Caco-2 (cell line): ENCODE results near the gene UBE2U. TPM values are rescaled to one million over a fixed set of nuclear protein-coding genes. Genes with fewer than 3 reads are reported as not detected.

Source experiments
- BruUV-seq: library from RNA; stranded (reverse); fragments of 400-500 nt; replicated peaks from 2 replicates; lab custom pipeline; 2021; lab: Mats Ljungman, UMichigan
- CTCF ChIA-PET: fragments of 300-600 bp; sonication (Branson Sonifier 250); formaldehyde crosslinking; loops from one replicate; lab custom pipeline; 2022; ENCODE audit warnings: antibody characterized with exemption; lab: Charles Lee
- POLR2A ChIA-PET: fragments of 300-600 bp; sonication (Branson Sonifier 250); formaldehyde crosslinking; loops from one replicate; lab custom pipeline; 2022; ENCODE audit warnings: antibody characterized with exemption; lab: Charles Lee
- DNase-seq, 2 experiments: peaks; one replicate each; pipeline versions ENCODE4 v3.0.0 to v3.0.0-alpha.2; 2020 to 2022
- H3K27me3 ChIP-seq: replicated peaks from 2 replicates; pipeline ENCODE4 v1.6.0; 2011; ENCODE audit warnings: low read length; ENCODE audit not compliant: control insufficient read depth, insufficient read depth
- H3K36me3 ChIP-seq: 2 replicates; pipeline ENCODE4 v1.5.1; 2011; ENCODE audit warnings: low read length; ENCODE audit not compliant: control insufficient read depth, insufficient read depth
- H3K4me1 ChIP-seq: fragments of 250-450 bp; sonication (Bioruptor Pico); 2 replicates; pipeline ENCODE4 v1.5.1; 2020; ENCODE audit warnings: mild to moderate bottlenecking
- H3K4me3 ChIP-seq: 2 replicates; pipeline ENCODE4 v1.5.1; 2011; ENCODE audit warnings: low read depth, mild to moderate bottlenecking, control low read depth, low read length
- H3K9me3 ChIP-seq: fragments of 250-450 bp; sonication (Bioruptor Pico); 2 replicates; pipeline ENCODE4 v1.5.1; 2020; ENCODE audit warnings: mild to moderate bottlenecking, moderate library complexity
- H3K27ac Mint-ChIP-seq: one replicate; pipeline ENCODE4 v1.8.0; 2022; ENCODE audit warnings: mixed read lengths; ENCODE audit not compliant: unreplicated experiment
- H3K27me3 Mint-ChIP-seq: one replicate; pipeline ENCODE4 v1.8.0; 2022; ENCODE audit warnings: mixed read lengths; ENCODE audit not compliant: insufficient read depth, unreplicated experiment
- H3K36me3 Mint-ChIP-seq: one replicate; pipeline ENCODE4 v1.8.0; 2022; ENCODE audit warnings: mild to moderate bottlenecking, mixed read lengths; ENCODE audit not compliant: insufficient read depth, unreplicated experiment
- H3K4me1 Mint-ChIP-seq: one replicate; pipeline ENCODE4 v1.8.0; 2022; ENCODE audit warnings: low read depth, mixed read lengths; ENCODE audit not compliant: unreplicated experiment
- H3K4me3 Mint-ChIP-seq: one replicate; pipeline ENCODE4 v1.8.0; 2022; ENCODE audit warnings: mild to moderate bottlenecking, moderate library complexity, mixed read lengths; ENCODE audit not compliant: unreplicated experiment
- H3K9me3 Mint-ChIP-seq: one replicate; pipeline ENCODE4 v1.8.0; 2022; ENCODE audit warnings: mixed read lengths; ENCODE audit not compliant: unreplicated experiment
- intact Hi-C: fragments of 100-400 bp; cut with micrococcal nuclease; formaldehyde crosslinking; loops from one replicate; pipeline ENCODE4 v1.10.0; 2022; ENCODE audit not compliant: unreplicated experiment
- total RNA-seq: library from RNA; stranded (reverse); gene quantifications from 2 replicates; pipeline ENCODE4 v1.2.3, GENCODE V29; 2022
- TF ChIP-seq, protein P1 (sequence below), 2 experiments: fragments of 200-600 bp in 1 of 2; IDR thresholded peaks; 1 replicate in 1 of 2; 2 replicates in 1 of 2; pipeline versions ENCODE4 v1.5.1 to v1.8.0; 2011 to 2022; ENCODE audit warnings: antibody characterized with exemption in 1 of 2, control low read depth in 1 of 2, inconsistent platforms in 1 of 2, low read depth in 1 of 2, low read length in 1 of 2, mild to moderate bottlenecking in 1 of 2, moderate library complexity in 1 of 2; ENCODE audit not compliant: insufficient read depth in 1 of 2, severe bottlenecking in 1 of 2, unreplicated experiment in 1 of 2

The UBE2U gene
- total RNA-seq, 1 experiment from 2014 or later = not detected

DNA sequence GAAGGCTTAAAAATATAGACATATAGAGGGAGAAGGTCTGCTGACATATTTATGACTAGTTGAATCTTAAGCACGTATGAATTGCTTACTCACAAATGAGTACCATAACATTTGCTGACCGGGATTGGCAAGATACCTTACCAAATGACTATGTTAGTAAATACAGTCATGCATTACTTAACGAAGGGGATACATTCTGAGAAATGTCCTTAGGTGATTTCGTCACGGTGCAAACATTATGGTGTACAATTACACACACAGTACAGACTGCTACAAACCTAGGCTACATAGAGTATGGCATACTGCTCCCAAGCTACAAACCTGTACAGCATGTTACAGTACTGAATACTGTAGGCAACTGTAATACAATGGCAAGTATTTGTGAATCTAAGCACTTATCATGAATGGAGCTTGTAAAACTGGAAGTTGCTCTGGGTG is 19.4 kb upstream of the UBE2U start:
- H3K27me3 Mint-ChIP-seq = no peaks in the 10 kb centered on the region
- DNase-seq = no peak
- BruUV-seq = no TSS peak
- intact Hi-C loops = no loop called here
- no peaks in the 10 kb centered on the region for H3K36me3 Mint-ChIP-seq
- H3K27ac Mint-ChIP-seq = no peak overlapping the region
- ChIA-PET POLR2A (no interaction called here), CTCF (no interaction called here)
- no peaks in the 10 kb centered on the region for H3K9me3 Mint-ChIP-seq
- Histone ChIP-seq H3K4me1 (no peaks in the 10 kb centered on the region), H3K27me3 (no peaks in the 10 kb centered on the region), H3K9me3 (no peaks in the 10 kb centered on the region), H3K36me3 (no peaks in the 10 kb centered on the region), H3K4me3 (no peak overlapping the region)
- TF ChIP-seq, protein P1, sequence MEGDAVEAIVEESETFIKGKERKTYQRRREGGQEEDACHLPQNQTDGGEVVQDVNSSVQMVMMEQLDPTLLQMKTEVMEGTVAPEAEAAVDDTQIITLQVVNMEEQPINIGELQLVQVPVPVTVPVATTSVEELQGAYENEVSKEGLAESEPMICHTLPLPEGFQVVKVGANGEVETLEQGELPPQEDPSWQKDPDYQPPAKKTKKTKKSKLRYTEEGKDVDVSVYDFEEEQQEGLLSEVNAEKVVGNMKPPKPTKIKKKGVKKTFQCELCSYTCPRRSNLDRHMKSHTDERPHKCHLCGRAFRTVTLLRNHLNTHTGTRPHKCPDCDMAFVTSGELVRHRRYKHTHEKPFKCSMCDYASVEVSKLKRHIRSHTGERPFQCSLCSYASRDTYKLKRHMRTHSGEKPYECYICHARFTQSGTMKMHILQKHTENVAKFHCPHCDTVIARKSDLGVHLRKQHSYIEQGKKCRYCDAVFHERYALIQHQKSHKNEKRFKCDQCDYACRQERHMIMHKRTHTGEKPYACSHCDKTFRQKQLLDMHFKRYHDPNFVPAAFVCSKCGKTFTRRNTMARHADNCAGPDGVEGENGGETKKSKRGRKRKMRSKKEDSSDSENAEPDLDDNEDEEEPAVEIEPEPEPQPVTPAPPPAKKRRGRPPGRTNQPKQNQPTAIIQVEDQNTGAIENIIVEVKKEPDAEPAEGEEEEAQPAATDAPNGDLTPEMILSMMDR (IDR thresholded peaks at IDR 0.05; ENCODE audit: insufficient read depth in 1 of 2, low read depth in 1 of 2, low read length in 1 of 2, severe bottlenecking in 1 of 2, unreplicated experiment in 1 of 2) = no peak
- no peak overlapping the region for H3K4me3 Mint-ChIP-seq
- H3K4me1 Mint-ChIP-seq = no peaks in the 10 kb centered on the region

GRCh38 chr1:64186138-64186897 is 17.1 kb upstream of the UBE2U start:
- no peaks in the 10 kb centered on the region for H3K9me3 ChIP-seq
- BruUV-seq = no TSS peak
- Mint-ChIP-seq H3K9me3 (no peaks in the 10 kb centered on the region), H3K4me1 (no peaks in the 10 kb centered on the region), H3K36me3 (no peaks in the 10 kb centered on the region), H3K27me3 (no peaks in the 10 kb centered on the region), H3K4me3 (no peak overlapping the region), H3K27ac (no peak overlapping the region)
- intact Hi-C loops = no loop called here
- TF ChIP-seq, protein P1 (IDR thresholded peaks at IDR 0.05; ENCODE audit: insufficient read depth in 1 of 2, low read depth in 1 of 2, low read length in 1 of 2, severe bottlenecking in 1 of 2, unreplicated experiment in 1 of 2) = no peak
- DNase-seq = no peak
- CTCF ChIA-PET = no interaction called here
- no peaks in the 10 kb centered on the region for H3K36me3 ChIP-seq
- no peaks in the 10 kb centered on the region for H3K27me3 ChIP-seq
- POLR2A ChIA-PET = no interaction called here
- no peak overlapping the region for H3K4me3 ChIP-seq
- no peaks in the 10 kb centered on the region for H3K4me1 ChIP-seq

GRCh38 chr1:64186898-64187280 is 16.5 kb upstream of the UBE2U start:
- no peaks in the 10 kb centered on the region for H3K36me3 Mint-ChIP-seq
- no peak overlapping the region for H3K27ac Mint-ChIP-seq
- CTCF ChIA-PET = no interaction called here

More at GRCh38 chr1:64186898-64187280, 16.5 kb upstream of the UBE2U start:
- Mint-ChIP-seq H3K4me1 (no peaks in the 10 kb centered on the region), H3K4me3 (no peak overlapping the region), H3K9me3 (no peaks in the 10 kb centered on the region), H3K27me3 (no peaks in the 10 kb centered on the region)
- intact Hi-C loops = no loop called here
- no peak overlapping the region for H3K4me3 ChIP-seq
- no peaks in the 10 kb centered on the region for H3K27me3 ChIP-seq
- BruUV-seq = no TSS peak
- TF ChIP-seq, protein P1 (IDR thresholded peaks at IDR 0.05; ENCODE audit: insufficient read depth in 1 of 2, low read depth in 1 of 2, low read length in 1 of 2, severe bottlenecking in 1 of 2, unreplicated experiment in 1 of 2) = no peak
- no peaks in the 10 kb centered on the region for H3K4me1 ChIP-seq
- no peaks in the 10 kb centered on the region for H3K36me3 ChIP-seq
- POLR2A ChIA-PET = no interaction called here
- no peaks in the 10 kb centered on the region for H3K9me3 ChIP-seq
- no peak for DNase-seq
